Memory B cell (primary cell): ENCODE measurements around the gene PHOSPHO1.

Source experiments
- ATAC-seq: fragments of 150-1000 bp; cut with Tn5 transposase; 2 replicates; pipeline ENCODE4 v1.10.0; 2021; ENCODE audit warnings: low read depth, mild to moderate bottlenecking, moderate library complexity
- DNase-seq, 2 donors: peaks; one replicate each; pipeline ENCODE4 v3.0.0; 2022; ENCODE audit warnings: low spot score in 2 of 2
- H3K27ac Mint-ChIP-seq: one replicate; pipeline ENCODE4 v1.8.0; 2022; ENCODE audit warnings: mild to moderate bottlenecking, moderate library complexity, mixed read lengths
- H3K27me3 Mint-ChIP-seq: one replicate; pipeline ENCODE4 v1.8.0; 2022; ENCODE audit warnings: mixed read lengths
- H3K36me3 Mint-ChIP-seq: one replicate; pipeline ENCODE4 v1.8.0; 2022; ENCODE audit warnings: mild to moderate bottlenecking, mixed read lengths
- H3K4me1 Mint-ChIP-seq: one replicate; pipeline ENCODE4 v1.8.0; 2022; ENCODE audit warnings: mixed read lengths
- H3K4me3 Mint-ChIP-seq: one replicate; pipeline ENCODE4 v1.8.0; 2022; ENCODE audit warnings: mild to moderate bottlenecking, moderate library complexity, mixed read lengths
- H3K9me3 Mint-ChIP-seq: one replicate; pipeline ENCODE4 v1.8.0; 2022; ENCODE audit warnings: mixed read lengths

The PHOSPHO1 gene

DNA sequence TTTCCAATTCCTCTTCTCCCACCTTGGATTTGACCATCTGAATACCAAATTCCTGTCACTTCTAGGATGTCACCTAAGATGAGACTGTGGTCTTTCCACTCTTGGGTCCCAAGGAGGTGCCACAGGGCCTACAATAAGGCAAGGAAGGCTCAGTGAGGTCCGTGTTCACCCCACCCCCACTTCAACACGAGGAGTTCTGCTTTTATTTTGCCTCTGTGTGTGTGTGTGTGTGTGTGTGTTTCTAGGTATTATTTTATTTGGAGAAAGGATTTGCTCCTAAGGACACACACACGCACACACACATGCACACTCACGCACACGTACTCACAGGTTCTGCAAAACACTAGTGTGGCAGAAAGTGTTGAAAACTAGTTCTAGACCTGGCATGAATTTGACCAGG, 24.5 kb upstream of the PHOSPHO1 start:
- peaks cover 8% of the 10 kb centered on the region for H3K27me3 Mint-ChIP-seq
- no peaks in the 10 kb centered on the region for H3K9me3 Mint-ChIP-seq
- no peaks in the 10 kb centered on the region for H3K4me1 Mint-ChIP-seq
- DNase-seq, result no peak
- H3K4me3 Mint-ChIP-seq, result no peak overlapping the region
- H3K36me3 Mint-ChIP-seq, result no peaks in the 10 kb centered on the region
- no peak overlapping the region for H3K27ac Mint-ChIP-seq
- no peak for ATAC-seq

DNA sequence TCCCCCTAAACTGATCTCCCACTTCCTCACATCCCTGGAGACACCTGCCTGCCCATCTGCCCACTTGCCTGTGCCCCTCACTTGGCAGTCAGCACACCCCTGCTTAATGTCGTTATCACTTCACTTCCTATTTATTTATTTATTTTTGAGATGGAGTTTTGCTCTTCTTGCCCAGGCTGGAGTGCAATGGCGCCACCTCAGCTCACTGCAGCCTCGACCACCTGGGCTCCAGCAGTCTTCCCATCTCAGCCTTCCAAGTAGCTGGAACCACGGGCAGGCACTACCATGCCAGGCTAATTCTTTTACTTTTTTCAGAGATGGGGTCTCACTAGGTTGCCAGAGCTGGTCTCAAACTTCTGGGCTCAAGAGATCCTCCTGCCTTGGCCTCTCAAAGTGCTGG, 23.5 kb upstream of the PHOSPHO1 start:
- Mint-ChIP-seq H3K27me3 (peaks cover 13% of the 10 kb centered on the region), H3K9me3 (no peaks in the 10 kb centered on the region), H3K4me1 (peaks cover 2% of the 10 kb centered on the region), H3K36me3 (peaks cover 2% of the 10 kb centered on the region), H3K4me3 (no peak overlapping the region), H3K27ac (no peak overlapping the region)
- ATAC-seq (no peak), DNase-seq (no peak)

DNA sequence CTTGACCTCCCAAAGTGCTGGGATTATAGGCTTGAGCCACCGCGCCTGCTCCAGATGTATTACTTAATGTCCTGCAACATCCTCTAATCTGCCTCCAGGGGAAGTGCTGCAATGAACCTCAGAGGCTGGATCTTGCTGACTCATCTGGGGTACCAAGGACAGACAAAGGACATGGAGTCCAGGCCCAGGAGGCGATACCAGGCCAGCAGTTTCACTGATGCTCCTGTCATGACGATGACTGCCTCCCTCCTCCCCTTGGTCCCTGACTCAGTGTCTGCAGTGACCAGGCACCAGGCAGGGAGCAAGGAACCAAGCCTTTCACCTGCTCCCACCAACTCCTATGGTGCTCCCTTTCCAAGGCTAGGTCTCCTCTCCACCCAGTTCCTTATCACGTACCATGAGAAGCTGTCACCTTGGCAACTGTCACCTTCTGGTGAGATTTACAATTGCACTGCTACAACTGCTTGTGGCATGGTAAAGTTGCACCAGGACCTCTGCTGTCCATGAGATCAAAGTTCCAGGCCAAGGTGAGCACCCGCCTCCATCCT, 21.6 kb upstream of the PHOSPHO1 start:
- no peak for ATAC-seq
- H3K27me3 Mint-ChIP-seq, result peaks cover 18% of the 10 kb centered on the region
- H3K4me1 Mint-ChIP-seq, result peaks cover 4% of the 10 kb centered on the region
- peaks cover 3% of the 10 kb centered on the region for H3K36me3 Mint-ChIP-seq
- H3K4me3 Mint-ChIP-seq, result no peak overlapping the region
- no peaks in the 10 kb centered on the region for H3K9me3 Mint-ChIP-seq
- no peak for DNase-seq
- H3K27ac Mint-ChIP-seq, result no peak overlapping the region

DNA sequence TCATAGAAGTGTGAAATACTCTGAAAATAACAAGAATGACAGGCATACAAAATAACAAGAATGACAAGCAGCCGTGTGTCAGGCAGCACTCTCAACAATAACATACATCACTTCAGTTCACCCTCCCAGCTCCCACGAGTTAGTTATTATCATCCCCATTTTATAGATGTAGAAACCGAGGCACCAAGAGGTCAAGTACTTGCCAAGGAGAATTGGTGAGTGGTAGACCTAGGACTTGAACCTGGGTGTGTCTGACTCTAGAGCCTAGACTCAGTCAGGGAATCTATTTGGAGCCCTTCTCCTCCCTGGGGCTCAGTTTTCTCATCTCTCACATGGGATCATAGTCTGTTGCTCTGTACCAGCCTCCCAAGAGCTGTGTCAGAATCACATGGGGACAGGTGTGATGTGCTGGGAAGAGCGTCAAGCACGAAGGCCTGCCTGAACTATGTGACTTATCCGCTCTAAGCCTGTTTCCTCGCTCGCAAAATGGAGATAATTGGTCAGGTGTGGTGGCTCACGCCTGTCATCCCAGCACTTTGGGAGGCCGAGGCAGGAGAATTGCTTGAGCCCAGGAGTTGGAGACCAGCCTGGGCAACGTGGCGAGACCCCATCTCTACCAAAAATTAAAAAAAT, 19.4 kb upstream of the PHOSPHO1 start:
- Mint-ChIP-seq H3K4me3 (no peak overlapping the region), H3K27me3 (peaks cover 23% of the 10 kb centered on the region), H3K9me3 (no peaks in the 10 kb centered on the region), H3K36me3 (peaks cover 4% of the 10 kb centered on the region), H3K27ac (no peak overlapping the region), H3K4me1 (peaks cover 4% of the 10 kb centered on the region)
- DNase-seq, result no peak
- ATAC-seq, result no peak

DNA sequence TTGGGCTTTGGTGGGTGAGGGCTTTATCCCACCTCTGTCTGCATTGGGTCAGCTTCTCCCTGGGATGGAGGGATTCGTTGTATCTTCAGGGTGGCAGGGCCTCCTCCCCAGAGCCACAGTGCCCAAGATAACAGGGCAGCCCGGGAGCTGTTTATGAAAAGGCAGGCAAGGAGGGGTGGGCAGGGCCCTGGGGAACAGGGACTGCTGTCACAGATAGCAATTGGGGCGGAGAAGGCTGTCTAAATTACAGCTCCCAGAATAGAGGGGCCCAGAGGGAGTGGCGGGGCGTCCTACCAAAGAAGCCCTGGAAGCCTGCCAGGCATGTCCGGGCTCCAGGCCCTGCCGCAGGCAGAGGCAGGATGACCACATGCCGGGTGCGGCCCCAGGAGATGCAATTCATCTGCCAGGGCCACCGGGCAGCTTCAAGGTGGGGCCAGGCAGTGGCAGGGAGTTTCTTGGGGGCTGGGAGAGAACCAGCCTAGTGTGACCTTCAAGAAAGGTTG, 18.8 kb upstream of the PHOSPHO1 start:
- Mint-ChIP-seq H3K27ac (no peak overlapping the region), H3K4me1 (peaks cover 4% of the 10 kb centered on the region), H3K27me3 (peaks cover 26% of the 10 kb centered on the region), H3K4me3 (no peak overlapping the region), H3K36me3 (peaks cover 4% of the 10 kb centered on the region), H3K9me3 (no peaks in the 10 kb centered on the region)
- no peak for ATAC-seq
- no peak for DNase-seq

DNA sequence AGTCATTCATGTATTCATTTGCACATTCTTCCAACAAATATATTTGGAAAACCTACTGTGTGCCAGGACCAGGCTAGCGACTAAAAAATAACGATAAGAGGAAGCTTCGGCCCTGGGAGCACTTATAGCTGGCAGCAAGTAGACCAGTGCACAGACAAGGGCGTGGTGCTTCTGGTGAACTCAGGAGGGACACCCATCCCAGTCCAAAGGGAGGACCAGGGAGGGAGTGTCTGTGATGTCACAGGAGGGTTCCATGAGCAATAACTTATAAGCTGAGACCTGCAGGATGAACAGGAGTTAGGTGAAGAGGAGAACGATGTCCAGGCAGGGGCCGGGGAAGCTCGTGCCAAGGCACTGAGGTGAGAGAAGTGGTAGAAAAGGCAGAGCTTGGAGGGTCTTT, 17.4 kb upstream of the PHOSPHO1 start:
- no peak overlapping the region for H3K27ac Mint-ChIP-seq
- no peak overlapping the region for H3K4me3 Mint-ChIP-seq
- no peak for ATAC-seq
- H3K27me3 Mint-ChIP-seq, result peaks cover 25% of the 10 kb centered on the region
- H3K36me3 Mint-ChIP-seq, result peaks cover 4% of the 10 kb centered on the region
- peaks cover 4% of the 10 kb centered on the region for H3K4me1 Mint-ChIP-seq
- no peak for DNase-seq
- no peaks in the 10 kb centered on the region for H3K9me3 Mint-ChIP-seq

DNA sequence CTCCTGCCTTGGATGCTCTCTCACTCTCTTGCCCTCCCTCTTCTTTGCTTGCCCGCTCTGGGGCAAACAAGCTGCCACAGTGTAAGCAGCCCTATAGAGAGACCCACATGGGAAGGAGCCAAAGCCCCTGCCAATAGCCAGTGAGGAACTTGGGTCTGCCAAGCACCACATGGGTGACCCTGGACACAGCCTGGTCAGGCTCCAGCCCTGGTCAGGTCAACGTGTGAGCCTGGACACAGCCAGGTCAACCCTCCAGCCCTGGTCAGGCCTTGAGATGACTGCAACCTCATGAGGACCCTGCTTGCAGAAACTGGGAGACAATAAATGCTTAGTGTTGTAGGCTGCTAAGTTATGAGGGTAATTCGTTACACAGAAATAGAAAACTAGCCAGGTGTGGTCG, 14.3 kb upstream of the PHOSPHO1 start:
- ATAC-seq (no peak), DNase-seq (no peak)
- H3K27me3 Mint-ChIP-seq, result peaks cover 20% of the 10 kb centered on the region
- H3K4me3 Mint-ChIP-seq, result no peak overlapping the region
- H3K36me3 Mint-ChIP-seq, result peaks cover 4% of the 10 kb centered on the region
- H3K4me1 Mint-ChIP-seq, result peaks cover 4% of the 10 kb centered on the region
- H3K9me3 Mint-ChIP-seq, result no peaks in the 10 kb centered on the region
- H3K27ac Mint-ChIP-seq, result no peak overlapping the region

DNA sequence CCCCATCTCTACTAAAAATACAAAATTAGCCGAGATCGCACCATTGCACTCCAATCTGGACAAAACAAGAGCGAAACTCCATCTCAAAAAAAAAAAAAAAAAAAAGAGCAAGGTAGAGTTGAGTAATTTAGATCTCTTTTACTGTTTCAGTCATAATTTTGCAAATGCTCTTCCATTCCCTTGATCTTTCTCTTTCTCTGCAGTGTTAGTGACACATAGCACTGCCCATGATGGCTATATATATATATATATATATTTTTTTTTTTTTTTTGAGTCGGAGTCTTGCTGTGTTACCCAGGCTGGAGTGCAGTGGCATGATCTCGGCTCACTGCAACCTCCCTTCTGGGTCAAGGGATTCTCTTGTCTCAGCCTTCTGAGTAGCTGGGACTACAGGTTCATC, 12.2 kb upstream of the PHOSPHO1 start:
- ATAC-seq (no peak), DNase-seq (no peak)
- no peak overlapping the region for H3K4me3 Mint-ChIP-seq
- H3K36me3 Mint-ChIP-seq, result peaks cover 3% of the 10 kb centered on the region
- H3K4me1 Mint-ChIP-seq, result no peaks in the 10 kb centered on the region
- no peak overlapping the region for H3K27ac Mint-ChIP-seq
- H3K9me3 Mint-ChIP-seq, result no peaks in the 10 kb centered on the region
- H3K27me3 Mint-ChIP-seq, result peaks cover 16% of the 10 kb centered on the region

- peaks cover 14% of the 10 kb centered on the region for H3K27me3 Mint-ChIP-seq
- H3K9me3 Mint-ChIP-seq, result no peaks in the 10 kb centered on the region
- peaks cover 3% of the 10 kb centered on the region for H3K36me3 Mint-ChIP-seq
- H3K27ac Mint-ChIP-seq, result no peak overlapping the region
- H3K4me3 Mint-ChIP-seq, result no peak overlapping the region
- ATAC-seq, result no peak
- H3K4me1 Mint-ChIP-seq, result no peaks in the 10 kb centered on the region
- no peak for DNase-seq
These were observed 11.3 kb upstream of the PHOSPHO1 start for GRCh38 chr17:49241692-49242397.

GRCh38 chr17:49241040-49241439, 10.5 kb upstream of the PHOSPHO1 start:
- H3K27me3 Mint-ChIP-seq, result peaks cover 11% of the 10 kb centered on the region
- no peak overlapping the region for H3K27ac Mint-ChIP-seq
- DNase-seq, result no peak
- peaks cover 3% of the 10 kb centered on the region for H3K36me3 Mint-ChIP-seq
- H3K4me3 Mint-ChIP-seq, result no peak overlapping the region
- H3K9me3 Mint-ChIP-seq, result no peaks in the 10 kb centered on the region
- H3K4me1 Mint-ChIP-seq, result no peaks in the 10 kb centered on the region
- no peak for ATAC-seq

GRCh38 chr17:49240619-49241018, 10.0 kb upstream of the PHOSPHO1 start:
- no peak for DNase-seq
- Mint-ChIP-seq H3K36me3 (peaks cover 3% of the 10 kb centered on the region), H3K4me3 (no peak overlapping the region), H3K27ac (no peak overlapping the region), H3K4me1 (no peaks in the 10 kb centered on the region), H3K27me3 (peaks cover 11% of the 10 kb centered on the region), H3K9me3 (no peaks in the 10 kb centered on the region)
- ATAC-seq, result no peak

DNA sequence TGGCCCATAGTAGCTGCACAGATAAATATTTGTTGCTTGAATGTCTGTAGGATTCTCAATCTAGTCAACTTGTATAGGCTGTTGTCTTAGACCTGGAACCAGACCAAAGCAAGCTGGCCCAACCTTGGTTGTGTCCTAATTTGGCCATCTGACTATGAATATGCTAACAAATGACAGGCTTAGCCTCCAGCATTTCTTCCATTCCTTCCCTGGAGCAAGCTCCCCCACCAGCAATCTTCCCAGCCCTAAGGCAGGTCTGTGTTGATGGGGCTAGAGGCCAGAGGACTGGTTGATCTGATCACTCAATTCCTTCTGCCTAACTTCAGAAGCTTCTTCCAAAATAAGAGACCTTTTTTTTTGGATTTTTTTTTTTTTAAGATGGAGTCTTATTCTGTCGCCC, 9.4 kb upstream of the PHOSPHO1 start:
- Mint-ChIP-seq H3K27ac (no peak overlapping the region), H3K4me1 (no peaks in the 10 kb centered on the region), H3K27me3 (peaks cover 11% of the 10 kb centered on the region), H3K4me3 (no peak overlapping the region), H3K9me3 (no peaks in the 10 kb centered on the region), H3K36me3 (peaks cover 1% of the 10 kb centered on the region)
- no peak for DNase-seq
- ATAC-seq, result no peak

- Mint-ChIP-seq H3K4me3 (no peak overlapping the region), H3K27ac (no peak overlapping the region), H3K36me3 (peaks cover 1% of the 10 kb centered on the region), H3K9me3 (no peaks in the 10 kb centered on the region), H3K4me1 (peaks cover 7% of the 10 kb centered on the region), H3K27me3 (peaks cover 6% of the 10 kb centered on the region)
- no peak for DNase-seq
- ATAC-seq, result no peak
These were observed 5.3 kb upstream of the PHOSPHO1 start for GRCh38 chr17:49235896-49236295.

- H3K36me3 Mint-ChIP-seq, result no peaks in the 10 kb centered on the region
- ATAC-seq (no peak), DNase-seq (no peak)
- H3K9me3 Mint-ChIP-seq, result no peaks in the 10 kb centered on the region
- no peak overlapping the region for H3K4me3 Mint-ChIP-seq
- peaks cover 6% of the 10 kb centered on the region for H3K27me3 Mint-ChIP-seq
- no peak overlapping the region for H3K27ac Mint-ChIP-seq
- peaks cover 13% of the 10 kb centered on the region for H3K4me1 Mint-ChIP-seq
These were observed 4.0 kb upstream of the PHOSPHO1 start for GRCh38 chr17:49234509-49235080.
